Trophoblast cell (in vitro differentiated cells and primary cell): ENCODE data around the gene TRIM71.

Experiments
- DNase-seq, 2 donors: peaks; one replicate each; pipeline ENCODE4 v3.0.0-alpha.2; 2016
- H2AFZ ChIP-seq: 2 replicates; pipeline ENCODE4 v1.6.1; 2013; ENCODE audit warnings: low read length, moderate library complexity, mild to moderate bottlenecking; ENCODE audit not compliant: insufficient read depth, poor library complexity
- H2AK5ac ChIP-seq: 2 replicates; pipeline ENCODE4 v1.6.1; 2013; ENCODE audit warnings: mild to moderate bottlenecking, low read length
- H2BK120ac ChIP-seq: 2 replicates; pipeline ENCODE4 v1.6.1; 2013; ENCODE audit warnings: low read length, mild to moderate bottlenecking, moderate library complexity; ENCODE audit not compliant: insufficient read depth, poor library complexity
- H2BK12ac ChIP-seq: 2 replicates; pipeline ENCODE4 v1.6.1; 2013; ENCODE audit warnings: mild to moderate bottlenecking, low read length, moderate library complexity
- H2BK5ac ChIP-seq: 2 replicates; pipeline ENCODE4 v1.6.1; 2013; ENCODE audit warnings: low read length, low read depth, moderate library complexity, mild to moderate bottlenecking; ENCODE audit not compliant: poor library complexity
- H3K14ac ChIP-seq: 2 replicates; pipeline ENCODE4 v1.6.1; 2013; ENCODE audit warnings: mild to moderate bottlenecking, low read length
- H3K18ac ChIP-seq: 2 replicates; pipeline ENCODE4 v1.6.1; 2013; ENCODE audit warnings: mild to moderate bottlenecking, low read length
- H3K23ac ChIP-seq: 2 replicates; pipeline ENCODE4 v1.6.1; 2013; ENCODE audit warnings: low read length
- H3K27ac ChIP-seq: 2 replicates; pipeline ENCODE4 v1.5.1; 2013; ENCODE audit warnings: low read depth, mild to moderate bottlenecking, inconsistent platforms, low read length, moderate library complexity
- H3K27me3 ChIP-seq: 2 replicates; pipeline ENCODE4 v1.6.1; 2013; ENCODE audit warnings: inconsistent platforms, mild to moderate bottlenecking, low read length, moderate library complexity; ENCODE audit not compliant: insufficient read depth
- H3K36me3 ChIP-seq, 2 experiments: 1 replicate in 1 of 2; 2 replicates in 1 of 2; pipeline ENCODE4 v1.6.1; 2013; ENCODE audit warnings: low read length in 2 of 2, mild to moderate bottlenecking in 2 of 2, moderate library complexity in 1 of 2; ENCODE audit not compliant: insufficient read depth in 2 of 2, control insufficient read depth in 1 of 2
- H3K4ac ChIP-seq: 2 replicates; pipeline ENCODE4 v1.6.1; 2013; ENCODE audit warnings: low read depth, mild to moderate bottlenecking, low read length, moderate library complexity
- H3K4me1 ChIP-seq, 2 experiments: 1 replicate in 1 of 2; 2 replicates in 1 of 2; pipeline ENCODE4 v1.6.1; 2013; ENCODE audit warnings: low read length in 2 of 2, mild to moderate bottlenecking in 2 of 2, moderate library complexity in 1 of 2; ENCODE audit not compliant: insufficient read depth in 2 of 2, control insufficient read depth in 1 of 2
- H3K4me2 ChIP-seq: 2 replicates; pipeline ENCODE4 v1.6.1; 2013; ENCODE audit warnings: inconsistent platforms, mild to moderate bottlenecking, low read length, moderate library complexity
- H3K4me3 ChIP-seq: 2 replicates; pipeline ENCODE4 v1.5.1; 2013; ENCODE audit warnings: mild to moderate bottlenecking, low read depth, low read length, inconsistent platforms
- H3K79me1 ChIP-seq: one replicate; pipeline ENCODE4 v1.6.1; 2013; ENCODE audit warnings: low read length
- H3K79me2 ChIP-seq: 2 replicates; pipeline ENCODE4 v1.6.1; 2013; ENCODE audit warnings: low read length, mild to moderate bottlenecking; ENCODE audit not compliant: control insufficient read depth, insufficient read depth, poor library complexity
- H3K9ac ChIP-seq: 2 replicates; pipeline ENCODE4 v1.6.1; 2013; ENCODE audit warnings: mild to moderate bottlenecking, low read length
- H3K9me3 ChIP-seq: 2 replicates; pipeline ENCODE4 v1.6.1; 2013; ENCODE audit warnings: low read depth, mild to moderate bottlenecking, control low read depth, inconsistent platforms, low read length; ENCODE audit not compliant: insufficient read depth
- H4K12ac ChIP-seq: 2 replicates; pipeline ENCODE4 v1.6.1; 2013; ENCODE audit warnings: low read depth, mild to moderate bottlenecking, low read length, moderate library complexity
- H4K8ac ChIP-seq: 2 replicates; pipeline ENCODE4 v1.6.1; 2013; ENCODE audit warnings: low read depth, mild to moderate bottlenecking, low read length, moderate library complexity
- H4K91ac ChIP-seq: one replicate; pipeline ENCODE4 v1.6.1; 2013; ENCODE audit warnings: low read depth, mild to moderate bottlenecking, low read length, moderate library complexity
- WGBS: extraction: QIAGEN DNeasy Blood & Tissue Kit; methylation state at CpG from one replicate; pipeline ENCODE4 v1.1.7; 2013; ENCODE audit warnings: missing lambda C conversion rate; ENCODE audit not compliant: insufficient read length, insufficient coverage; ENCODE audit errors: extremely low coverage; 5-methylcytosine and 5-hydroxymethylcytosine counted together

Gene TRIM71

GRCh38 chr3:32850226-32850625, 32.4 kb downstream of the TRIM71 start:
- Histone ChIP-seq H2BK5ac (no peak overlapping the region), H3K36me3 (no peaks in the 10 kb centered on the region), H4K91ac (no peak overlapping the region), H4K8ac (no peak overlapping the region), H3K4me1 (peaks cover 36 to 56% of the 10 kb centered on the region in 2 experiments), H2BK12ac (no peak overlapping the region), H4K12ac (no peak overlapping the region), H3K79me2 (peaks cover 22% of the 10 kb centered on the region), H3K4ac (no peak overlapping the region), H3K4me2 (peak overlapping the region; percentile 37), H3K4me3 (no peak overlapping the region), H3K18ac (no peak overlapping the region), H3K27ac (peak overlapping the region; percentile 95), H2AFZ (no peak overlapping the region), H3K14ac (no peak overlapping the region), H3K9me3 (no peaks in the 10 kb centered on the region), H3K27me3 (no peaks in the 10 kb centered on the region), H3K79me1 (peaks cover 24% of the 10 kb centered on the region), H2BK120ac (no peak overlapping the region), H3K23ac (no peak overlapping the region), H2AK5ac (no peak overlapping the region), H3K9ac (no peak overlapping the region)
- peak in 1 of 2 donors; percentile 48 for DNase-seq
- no CpG with 5 or more reads among the region's 3 CpGs for WGBS

GRCh38 chr3:32850636-32851035, 32.8 kb downstream of the TRIM71 start:
- Histone ChIP-seq H3K27me3 (no peaks in the 10 kb centered on the region), H4K8ac (no peak overlapping the region), H3K14ac (peak overlapping the region; percentile 65), H3K4me3 (no peak overlapping the region), H2BK120ac (peak overlapping the region; percentile 75), H2AFZ (no peak overlapping the region), H3K79me2 (peaks cover 24% of the 10 kb centered on the region), H3K36me3 (no peaks in the 10 kb centered on the region), H2BK5ac (peak overlapping the region; percentile 33), H3K23ac (no peak overlapping the region), H3K4ac (no peak overlapping the region), H3K9ac (no peak overlapping the region), H3K9me3 (no peaks in the 10 kb centered on the region), H3K18ac (no peak overlapping the region), H3K27ac (peak overlapping the region; percentile 95), H3K4me2 (peak overlapping the region; percentile 34), H4K12ac (no peak overlapping the region), H2BK12ac (peak overlapping the region; percentile 48), H3K4me1 (peaks cover 39 to 58% of the 10 kb centered on the region in 2 experiments), H2AK5ac (peak overlapping the region; percentile 33), H4K91ac (peak overlapping the region; percentile 48), H3K79me1 (peaks cover 23% of the 10 kb centered on the region)
- DNase-seq: no peak
- no CpG with 5 or more reads among the region's 5 CpGs for WGBS

- Histone ChIP-seq H3K79me1 (peaks cover 23% of the 10 kb centered on the region), H3K27ac (peak overlapping the region; percentile 95), H2BK12ac (peak overlapping the region; percentile 21), H3K4me3 (no peak overlapping the region), H3K9ac (peak overlapping the region; percentile 3), H3K14ac (peak overlapping the region; percentile 31), H3K18ac (peak overlapping the region; percentile 84), H3K79me2 (peaks cover 28% of the 10 kb centered on the region), H3K27me3 (no peaks in the 10 kb centered on the region), H3K23ac (no peak overlapping the region), H3K4ac (peak overlapping the region; percentile 86), H2BK5ac (peak overlapping the region; percentile 80), H4K91ac (peak overlapping the region; percentile 76), H4K12ac (no peak overlapping the region), H3K4me1 (peaks cover 45 to 67% of the 10 kb centered on the region in 2 experiments), H3K36me3 (no peaks in the 10 kb centered on the region), H2BK120ac (peak overlapping the region; percentile 88), H3K9me3 (no peaks in the 10 kb centered on the region), H2AFZ (no peak overlapping the region), H3K4me2 (peak overlapping the region; percentile 41), H4K8ac (peak overlapping the region; percentile 3), H2AK5ac (peak overlapping the region; percentile 36)
- WGBS: no CpG with 5 or more reads among the region's 4 CpGs
- peak in 1 of 2 donors; percentile 60 for DNase-seq
Observed at GRCh38 chr3:32852146-32852545, 34.3 kb downstream of the TRIM71 start.

GRCh38 chr3:32855350-32855953, 37.7 kb downstream of the TRIM71 start:
- peak overlapping the region; percentile 61 for H2BK12ac ChIP-seq
- no peak overlapping the region for H2BK5ac ChIP-seq
- WGBS: no CpG with 5 or more reads among the region's 3 CpGs
- H4K12ac ChIP-seq: no peak overlapping the region
- H3K79me1 ChIP-seq: peaks cover 14% of the 10 kb centered on the region
- peak overlapping the region; percentile 2 for H3K14ac ChIP-seq
- H4K91ac ChIP-seq: peak overlapping the region; percentile 50
- peak overlapping the region; percentile 7 for H3K18ac ChIP-seq
- H3K36me3 ChIP-seq: no peaks in the 10 kb centered on the region
- H4K8ac ChIP-seq: no peak overlapping the region
- H3K27me3 ChIP-seq: no peaks in the 10 kb centered on the region
- no peak overlapping the region for H2AFZ ChIP-seq
- DNase-seq: no peak
- no peak overlapping the region for H3K4me3 ChIP-seq
- H3K4me2 ChIP-seq: no peak overlapping the region
- no peak overlapping the region for H3K23ac ChIP-seq
- H3K4me1 ChIP-seq: peaks cover 43 to 60% of the 10 kb centered on the region in 2 experiments
- H3K27ac ChIP-seq: peak overlapping the region; percentile 54
- H3K9me3 ChIP-seq: peaks cover under 1% of the 10 kb centered on the region
- no peak overlapping the region for H3K9ac ChIP-seq
- no peak overlapping the region for H2AK5ac ChIP-seq
- peaks cover 30% of the 10 kb centered on the region for H3K79me2 ChIP-seq
- H3K4ac ChIP-seq: peak overlapping the region; percentile 92
- peak overlapping the region; percentile 30 for H2BK120ac ChIP-seq
